HG03442 (cell line): ENCODE measurements around the gene LGR5.
"Not testable (repeated sequence)": the region's sequence is repeated elsewhere in the genome, so short reads cannot be mapped to it uniquely, and the experiment has no call there.

ENCODE experiments used
- ATAC-seq: cut with Tn5 transposase; IDR thresholded peaks from one replicate; pipeline ENCODE4 v1.9.1; 2021; ENCODE audit warnings: mild to moderate bottlenecking, moderate library complexity; ENCODE audit not compliant: unreplicated experiment

LGR5 gene

DNA sequence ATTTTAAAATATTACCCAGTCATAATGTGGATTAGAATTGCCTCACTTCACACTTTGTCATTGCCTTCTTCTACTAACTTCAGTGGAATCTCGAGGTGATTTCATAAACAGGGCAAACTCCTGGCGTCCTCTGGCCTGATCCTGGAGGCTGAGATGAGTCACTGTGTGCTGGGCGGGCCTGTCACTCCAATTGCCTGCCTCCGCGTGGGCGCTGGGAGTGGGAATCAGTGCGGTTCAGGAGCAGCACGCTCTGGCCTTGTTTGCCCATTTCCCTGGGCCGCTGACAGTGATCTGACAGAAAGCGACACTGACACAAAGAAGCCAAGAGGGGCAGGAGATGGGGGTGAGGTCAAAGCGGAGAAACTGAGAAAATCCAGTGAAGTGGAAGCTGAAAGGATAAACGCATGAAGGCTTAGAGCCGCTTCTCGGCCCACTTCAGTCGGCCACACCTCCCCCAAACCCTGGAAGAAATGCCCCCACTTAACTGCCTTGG is 29.7 kb downstream of the LGR5 start:
- ATAC-seq, result no peak

DNA sequence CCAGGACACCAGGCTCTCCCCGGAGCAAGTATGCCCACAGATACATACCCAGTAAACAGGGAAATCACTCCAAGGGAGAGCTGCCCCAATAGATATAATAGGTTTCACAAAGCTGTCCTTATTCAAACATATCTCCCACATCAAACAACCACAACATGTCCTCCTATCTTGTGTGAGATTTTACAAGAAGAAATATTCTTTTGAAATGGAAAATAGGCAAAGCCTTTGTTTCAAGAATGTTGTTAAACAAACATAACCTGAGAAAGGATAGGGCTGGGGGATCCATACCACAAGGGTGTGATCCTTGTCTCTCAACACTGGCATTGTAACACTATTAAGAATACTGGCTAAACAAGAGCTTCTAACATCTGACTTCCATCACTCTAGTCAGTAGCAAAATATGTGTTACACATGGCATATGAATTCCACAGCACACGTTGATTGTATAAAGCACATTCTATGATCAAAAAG is 32.9 kb downstream of the LGR5 start:
- ATAC-seq, result no peak

DNA sequence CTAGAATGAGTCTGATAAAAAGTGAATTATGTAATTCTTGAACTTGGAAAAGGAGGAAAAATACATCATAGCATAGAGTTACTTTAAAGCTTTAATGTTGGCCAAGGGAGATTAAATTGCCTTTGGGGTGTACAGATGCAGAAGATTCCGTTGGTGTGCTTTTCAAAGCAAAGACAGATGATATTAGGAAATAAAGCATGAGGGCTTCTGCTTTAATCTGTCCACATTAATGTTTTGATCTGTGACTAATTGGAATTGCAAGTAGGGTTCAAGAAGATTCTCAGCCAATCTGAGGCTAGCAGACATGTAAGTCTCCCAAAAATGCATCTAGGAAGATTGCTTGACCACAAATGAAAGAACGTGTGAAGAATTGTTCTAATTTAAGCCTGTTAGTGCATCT is 35.2 kb downstream of the LGR5 start:
- ATAC-seq, result no peak

DNA sequence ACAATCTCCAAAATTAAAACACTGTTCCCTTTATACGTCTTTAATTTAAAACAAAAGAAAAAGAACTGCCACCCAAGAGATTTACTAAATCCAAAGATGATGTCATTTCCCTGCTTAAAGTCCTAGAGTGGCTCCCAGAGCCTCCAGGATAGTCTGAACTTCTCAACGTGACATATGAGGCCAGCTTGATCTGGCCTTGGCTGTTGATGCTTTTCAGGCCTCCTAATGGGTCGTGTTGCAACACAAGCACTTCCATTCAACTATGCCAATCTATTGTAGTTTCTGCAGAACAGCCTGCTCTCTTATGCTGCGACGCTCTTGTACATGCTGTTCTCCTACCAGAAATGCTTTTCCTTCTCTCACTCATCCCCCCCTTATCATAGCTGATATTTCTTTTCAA is 35.7 kb downstream of the LGR5 start:
- ATAC-seq, result no peak

DNA sequence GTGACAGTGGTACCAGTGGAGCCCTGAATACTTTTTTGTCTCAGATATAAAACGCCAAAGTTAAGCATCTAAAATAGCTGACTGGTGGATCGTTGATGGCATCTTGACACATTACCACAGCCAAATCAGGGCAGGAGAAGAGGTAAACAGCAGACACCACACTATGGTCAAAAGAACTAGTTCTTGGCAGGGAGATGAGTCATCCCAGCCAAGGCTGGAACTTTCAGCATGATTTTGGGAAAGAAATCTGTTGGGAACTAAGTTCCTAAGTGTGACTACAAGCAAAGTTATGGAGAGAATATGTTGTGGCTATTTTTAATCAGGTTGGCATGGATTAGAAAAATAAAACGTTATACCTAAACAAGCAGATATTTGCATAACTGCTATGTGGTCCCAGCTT is 36.9 kb downstream of the LGR5 start:
- ATAC-seq, result no peak

DNA sequence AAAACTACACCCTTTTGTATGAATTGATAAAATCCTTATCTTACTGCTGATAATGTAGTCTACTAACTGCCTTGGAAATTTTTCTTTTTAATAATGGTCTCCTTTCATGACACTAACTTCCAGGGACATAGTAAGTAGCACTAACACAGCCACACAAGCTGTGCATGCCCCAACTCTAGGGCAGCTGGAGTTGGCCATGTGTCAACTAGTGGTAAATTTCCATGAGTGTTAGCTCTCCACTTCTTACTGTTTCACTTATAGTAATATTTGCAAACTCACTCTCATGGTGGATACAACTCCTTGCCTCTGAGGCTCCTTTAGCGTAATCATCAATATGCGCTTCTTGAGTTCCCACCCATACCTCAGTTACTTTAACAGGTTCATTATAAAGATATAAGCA is 38.0 kb downstream of the LGR5 start:
- ATAC-seq, result no peak

DNA sequence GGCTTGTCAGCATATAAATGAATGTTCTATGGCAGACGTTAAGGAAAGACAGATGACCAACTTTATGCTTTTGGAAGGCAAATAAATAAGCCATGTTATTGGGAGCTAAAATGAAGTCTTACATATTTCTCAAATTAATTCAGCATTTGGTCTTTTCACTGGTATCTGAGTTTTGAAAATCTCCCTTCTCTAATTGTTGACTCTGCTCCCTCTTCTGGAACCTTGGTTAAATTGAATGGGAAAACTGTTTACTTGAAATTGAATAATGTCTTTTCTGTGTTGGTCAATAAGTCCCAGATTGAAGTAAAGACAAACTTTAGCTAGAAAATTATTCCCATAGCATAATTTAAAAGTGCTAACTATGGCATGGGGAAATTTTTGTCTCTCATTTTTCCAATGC is 38.7 kb downstream of the LGR5 start:
- no peak for ATAC-seq

DNA sequence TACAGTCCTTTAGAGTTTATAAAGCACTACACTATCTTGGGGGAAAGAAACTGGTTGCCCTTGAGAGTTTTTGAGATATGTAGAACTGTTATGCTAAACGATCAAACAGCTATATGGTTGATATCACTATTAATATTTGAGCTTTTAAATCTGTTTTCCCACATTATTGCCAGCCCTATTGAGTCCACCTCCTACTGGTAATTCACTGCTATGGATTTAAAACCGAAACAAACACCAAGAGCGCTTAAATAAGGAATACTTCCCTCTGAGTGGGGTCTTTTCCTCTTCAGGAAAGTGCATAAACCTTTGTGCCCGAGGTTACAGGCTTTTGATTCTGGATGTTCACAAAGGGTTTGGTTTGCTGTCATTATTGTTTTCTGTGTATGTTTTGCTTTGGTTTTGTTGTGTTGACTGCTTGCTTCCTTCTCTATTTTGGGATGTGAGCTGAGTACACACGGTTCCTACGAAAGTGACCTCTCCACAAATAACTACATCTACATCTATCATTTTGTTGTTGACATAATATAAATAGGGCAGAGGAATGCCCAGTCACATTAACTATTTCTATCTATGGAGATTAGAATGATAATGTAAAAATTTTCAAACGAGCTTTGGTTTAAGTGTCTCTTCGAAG is 44.8 kb downstream of the LGR5 start:
- ATAC-seq, result no peak

DNA sequence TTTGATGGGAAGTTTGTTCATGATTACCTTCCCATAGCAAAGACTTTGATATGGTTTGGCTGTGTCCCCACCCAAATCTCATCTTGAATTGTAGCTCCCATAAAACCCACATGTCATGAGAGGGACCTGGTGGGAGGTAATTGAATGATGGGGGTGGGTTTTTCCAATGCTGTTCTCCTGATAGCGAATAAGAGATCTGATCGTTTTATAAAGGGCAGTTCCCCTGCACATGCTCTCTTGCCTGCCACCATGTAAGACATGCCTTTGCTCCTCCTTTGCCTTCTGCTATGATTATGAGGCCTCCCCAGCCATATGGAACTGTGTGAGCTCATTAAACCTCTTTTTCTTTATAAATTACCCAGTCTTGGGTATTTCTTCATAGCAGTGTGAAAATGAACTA is 51.2 kb downstream of the LGR5 start:
- not testable (repeated sequence) for ATAC-seq

DNA sequence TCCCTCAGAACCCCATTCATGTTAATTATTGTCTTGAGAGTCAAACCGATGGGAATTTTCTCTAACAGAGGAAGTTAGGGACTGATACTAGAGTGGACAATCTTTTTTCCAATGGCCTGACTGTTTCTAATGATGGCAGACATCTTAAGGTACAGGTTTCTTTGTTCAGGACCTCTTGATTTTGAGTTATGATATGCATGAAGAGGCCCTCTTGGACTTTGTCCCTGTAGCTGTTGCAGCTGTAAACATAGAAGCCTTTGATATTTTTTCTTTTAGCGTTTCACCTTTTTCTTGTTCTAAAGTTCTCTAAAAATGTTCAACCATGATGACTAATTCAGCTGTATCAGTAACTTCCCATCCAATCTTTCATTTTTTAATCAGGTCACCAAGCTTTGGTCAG is 53.0 kb downstream of the LGR5 start:
- ATAC-seq, result no peak

DNA sequence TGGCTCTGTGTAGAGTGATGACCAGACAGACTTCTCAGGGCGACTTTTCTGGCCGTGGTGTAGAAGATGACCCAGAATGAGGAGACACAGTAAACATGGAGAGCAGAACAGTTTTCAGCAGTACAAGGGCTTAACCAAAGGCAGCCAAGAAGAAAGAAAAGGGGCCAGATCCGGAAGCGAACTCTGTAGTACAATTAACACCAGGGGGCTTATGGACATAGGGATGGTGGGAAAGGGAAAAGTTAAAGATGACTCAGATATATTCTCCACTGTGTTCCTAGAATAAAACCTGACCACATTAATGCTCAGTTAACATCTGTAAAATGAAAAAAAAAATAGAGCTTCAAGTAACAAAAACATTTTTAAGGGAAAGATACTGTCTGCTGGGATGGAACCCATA is 60.2 kb downstream of the LGR5 start:
- no peak for ATAC-seq

DNA sequence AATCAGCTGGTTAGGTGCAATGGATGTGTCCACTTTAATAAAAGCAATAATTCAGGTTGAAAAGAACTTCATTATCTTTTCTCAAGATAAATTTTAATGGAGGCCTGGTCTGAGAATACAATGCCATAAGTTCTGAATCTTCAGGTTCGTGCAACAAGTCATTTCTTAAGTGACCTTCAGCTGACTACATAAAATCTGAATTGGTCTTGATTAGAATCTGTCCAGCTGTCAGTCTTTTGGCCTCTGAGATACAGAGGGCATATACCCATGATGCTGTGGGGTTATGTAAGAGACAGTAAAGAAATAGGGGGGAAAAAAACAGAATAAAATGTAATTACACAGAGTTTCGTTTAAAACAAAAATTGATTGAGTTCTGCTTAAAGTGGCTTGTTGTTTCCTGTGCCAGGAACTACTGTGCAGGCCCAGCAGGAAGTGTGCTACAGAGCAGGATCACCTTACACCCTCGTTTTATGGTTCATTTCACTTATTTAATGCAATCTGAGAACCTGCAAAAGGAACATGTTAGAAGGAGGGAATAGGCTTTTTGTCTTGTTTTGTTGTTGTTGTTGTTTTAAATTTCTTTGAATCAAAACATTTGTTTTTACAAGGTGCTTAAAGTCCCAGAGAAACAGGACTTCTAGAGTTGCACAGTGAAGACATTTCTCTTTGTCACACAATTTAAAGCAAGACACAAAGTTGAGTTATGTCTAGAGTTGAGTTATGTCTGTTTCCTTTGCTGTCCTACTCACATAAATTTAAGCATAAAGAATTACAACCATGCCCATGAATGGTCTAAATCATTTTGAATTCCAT is 64.2 kb downstream of the LGR5 start:
- no peak for ATAC-seq

DNA sequence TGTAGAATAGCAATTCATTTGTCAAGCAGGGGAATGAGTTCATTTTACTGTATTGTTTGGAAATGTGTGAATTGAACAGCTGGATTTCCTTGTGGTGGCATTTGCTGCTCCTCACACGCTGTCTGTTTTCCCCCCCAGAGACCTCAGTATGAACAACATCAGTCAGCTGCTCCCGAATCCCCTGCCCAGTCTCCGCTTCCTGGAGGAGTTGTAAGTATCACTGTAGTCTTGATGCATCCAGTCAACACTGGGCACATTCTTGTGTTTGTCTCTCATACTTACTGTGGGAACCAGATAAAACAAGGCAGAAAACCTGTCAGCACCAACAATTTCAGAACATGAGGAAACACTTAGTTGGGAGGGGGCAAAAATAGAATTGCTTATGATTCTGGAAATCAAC is 64.9 kb downstream of the LGR5 start:
- no peak for ATAC-seq

DNA sequence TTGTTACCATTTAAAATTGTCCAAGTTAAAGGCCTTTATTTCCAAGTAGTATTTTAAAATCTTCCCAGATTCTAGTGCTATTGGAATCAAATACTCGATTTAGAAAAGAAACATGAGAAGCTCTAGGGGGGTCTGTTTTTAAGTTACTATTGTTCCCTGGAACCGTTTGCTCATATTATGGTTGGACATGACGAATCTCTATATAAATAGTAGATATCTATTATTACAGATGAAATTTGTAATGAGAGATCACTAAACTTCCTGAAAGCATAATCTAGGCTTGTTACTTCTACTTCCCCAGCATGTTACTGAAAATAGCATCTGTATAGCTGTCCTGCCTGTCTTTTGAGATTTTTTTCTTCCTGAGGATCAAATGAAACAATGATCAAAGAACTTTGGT is 70.1 kb downstream of the LGR5 start:
- no peak for ATAC-seq

DNA sequence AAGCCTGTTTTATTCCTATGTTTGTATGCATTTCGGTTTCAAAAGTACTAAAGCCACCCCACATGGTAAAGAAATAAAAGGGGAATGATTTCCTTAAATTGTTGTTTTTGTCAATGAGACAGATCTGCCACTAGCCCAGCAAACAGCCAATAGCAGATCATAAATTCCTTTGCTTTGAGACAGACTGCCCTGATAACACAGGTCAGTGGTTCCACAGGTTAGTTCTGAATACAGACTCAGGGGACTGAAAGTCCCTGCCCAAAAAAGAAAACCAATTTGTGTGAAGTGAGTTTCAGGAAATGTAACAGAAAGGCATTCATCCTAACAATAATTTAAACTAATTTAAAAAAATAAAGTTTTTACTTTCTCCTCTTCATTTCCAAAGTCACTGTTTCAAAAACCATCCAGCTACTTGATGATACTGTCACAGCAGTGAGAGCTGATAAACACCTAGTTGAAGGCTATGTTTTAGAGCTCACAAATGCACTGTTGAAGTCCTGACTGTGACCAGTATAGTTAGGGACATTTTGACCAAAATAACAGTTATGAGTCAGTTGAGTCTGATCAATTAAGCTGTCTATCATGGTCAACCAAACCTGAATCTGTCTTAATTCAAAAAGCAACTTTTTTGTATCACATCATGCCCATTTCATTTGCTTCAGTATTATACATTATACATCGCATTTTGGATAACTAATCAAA is 77.7 kb downstream of the LGR5 start:
- ATAC-seq, result no peak

DNA sequence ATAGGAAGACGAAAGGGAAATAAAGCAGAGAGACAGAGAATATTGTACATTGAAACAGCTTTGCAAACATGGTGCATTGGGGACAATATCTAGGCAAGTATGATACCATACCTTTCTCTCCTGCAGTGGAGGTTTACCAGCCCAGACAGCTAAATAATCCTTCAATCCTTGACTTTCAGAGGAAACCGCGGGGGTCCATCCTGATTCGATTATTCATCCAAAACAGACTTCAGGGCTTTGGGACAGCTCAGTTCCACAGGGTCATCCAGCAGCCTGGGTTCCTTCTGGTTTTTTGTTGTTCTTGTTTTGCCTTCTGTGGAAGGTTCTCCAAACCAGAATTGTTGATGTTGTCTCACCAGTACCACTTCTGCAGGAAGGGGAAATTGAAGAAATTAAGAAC is 81.5 kb downstream of the LGR5 start:
- no peak for ATAC-seq

DNA sequence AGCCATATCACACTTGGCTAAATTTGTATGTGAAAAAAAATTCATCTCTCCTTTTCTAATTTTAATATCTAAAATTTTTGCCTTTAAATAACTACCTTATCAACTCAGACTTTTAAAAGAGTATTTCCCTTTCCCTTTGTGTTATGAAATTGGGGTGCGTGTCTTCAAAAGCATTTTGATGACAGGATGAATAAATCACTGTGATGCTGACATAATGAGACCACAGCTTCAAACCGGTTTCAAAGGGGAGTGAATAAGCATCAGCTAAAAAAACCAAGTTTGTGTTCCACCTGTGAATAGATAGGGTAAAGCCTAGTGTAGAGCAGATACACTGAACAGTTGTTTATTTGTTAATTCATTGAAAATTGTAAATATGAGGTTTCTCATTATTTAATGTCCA is 85.0 kb downstream of the LGR5 start:
- ATAC-seq, result no peak

DNA sequence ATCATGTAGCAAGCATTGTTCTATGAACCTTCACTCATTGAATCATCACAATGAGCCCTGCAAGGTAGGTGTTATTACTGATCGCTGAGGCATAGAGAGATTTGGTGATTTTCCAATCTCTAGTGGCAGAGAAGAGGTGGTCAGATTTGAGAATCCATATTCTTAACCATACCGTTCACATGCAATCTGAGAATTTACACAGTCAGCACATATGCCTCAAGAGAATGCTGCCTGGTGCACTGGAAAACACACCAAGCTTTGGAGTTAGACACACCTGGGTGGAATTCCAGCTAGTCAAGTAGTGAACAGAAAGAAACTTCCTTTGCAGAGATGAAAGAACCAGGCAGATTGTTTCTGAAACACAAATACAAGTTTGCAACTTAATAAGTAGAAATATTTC is 94.1 kb downstream of the LGR5 start:
- ATAC-seq, result no peak

DNA sequence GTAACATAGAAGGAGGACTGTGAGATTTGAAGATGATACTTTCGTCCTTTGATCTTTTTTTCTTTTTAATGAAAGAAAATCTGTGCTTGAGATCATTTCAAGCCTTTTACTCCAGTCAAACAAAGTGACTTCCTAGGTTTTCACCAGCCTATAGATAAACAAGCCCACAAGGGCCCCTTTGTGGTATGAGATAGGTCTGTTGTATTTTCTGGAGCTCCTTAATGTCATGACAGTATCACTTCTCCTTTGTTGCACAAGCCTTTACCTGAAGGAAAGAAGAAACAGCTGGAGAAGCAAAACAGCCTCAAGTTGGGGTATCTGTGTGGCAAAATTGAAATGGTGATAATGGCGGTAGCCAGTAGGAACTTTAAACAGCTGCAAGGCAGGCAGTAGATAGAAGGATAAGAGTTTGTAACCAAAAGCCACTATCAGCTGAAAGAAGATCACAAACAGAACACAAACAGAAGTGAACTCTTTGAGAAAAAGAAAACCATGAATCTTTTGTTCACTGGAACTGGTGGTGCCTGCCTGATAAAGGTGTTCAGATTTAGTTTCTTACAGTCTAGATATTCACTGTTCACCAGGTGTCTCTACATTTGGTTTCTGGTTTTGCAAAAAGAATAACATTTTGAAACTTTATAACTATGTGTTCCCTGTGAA is 96.8 kb downstream of the LGR5 start:
- no peak for ATAC-seq

DNA sequence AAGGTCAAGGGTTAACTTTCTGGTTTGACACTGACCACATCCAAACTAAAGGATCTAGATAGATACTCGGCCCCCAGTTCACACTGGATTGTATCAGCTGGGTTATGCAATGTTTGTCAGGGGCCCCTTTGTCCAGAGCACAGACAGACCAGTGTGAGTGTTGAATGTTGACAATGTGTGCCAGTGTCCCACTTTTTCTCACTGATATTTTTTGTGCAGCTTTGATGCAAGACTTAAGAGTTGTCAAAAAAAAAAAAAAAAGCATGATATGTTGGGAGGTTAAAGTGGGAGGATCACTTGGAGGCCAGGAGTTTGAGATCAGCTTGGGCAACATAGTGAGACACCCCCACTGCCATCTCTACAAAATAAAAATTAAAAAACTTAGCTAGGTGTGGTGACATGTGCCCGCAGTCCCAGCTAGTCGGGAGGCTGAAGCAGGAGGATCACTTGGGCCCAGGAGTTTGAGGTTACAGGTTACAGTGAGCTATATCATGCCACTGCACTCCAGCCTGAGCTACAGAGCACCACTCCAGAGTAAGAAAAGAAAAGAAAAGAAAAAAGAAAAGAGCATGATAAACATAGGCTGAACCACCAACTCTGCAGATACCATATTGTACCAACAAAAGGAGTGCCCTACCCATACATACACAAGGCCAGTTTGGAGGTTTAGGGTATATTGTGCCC is 97.5 kb downstream of the LGR5 start:
- no peak for ATAC-seq

DNA sequence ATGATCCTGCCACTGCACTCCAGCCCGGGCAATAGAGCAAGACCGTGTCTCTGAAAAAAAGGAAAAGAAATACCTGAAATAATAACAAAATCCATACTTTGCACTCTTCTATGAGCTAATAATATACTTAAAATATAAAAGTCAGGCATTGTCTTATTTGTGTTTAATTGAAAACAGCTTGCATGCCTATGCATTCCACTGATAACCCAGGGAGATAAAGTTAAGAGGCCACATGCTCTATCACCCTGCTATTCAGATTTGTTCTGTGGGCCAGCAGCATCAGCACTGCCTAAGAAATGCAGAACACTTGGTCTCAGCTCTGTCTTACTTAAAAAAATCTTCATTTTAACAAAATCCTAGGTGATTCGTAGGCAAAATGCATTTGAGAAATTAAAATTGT is 99.2 kb downstream of the LGR5 start:
- no peak for ATAC-seq
